ENCODE data around the gene TAF1B.
"Not testable (repeated sequence)": the region's sequence is repeated elsewhere in the genome, so short reads cannot be mapped to it uniquely, and the experiment has no call there.

- TF ChIP-seq POLR2AphosphoS5 (IDR thresholded peaks at IDR 0.05; ENCODE audit: low read depth, low read length); POLR2A (IDR thresholded peaks at IDR 0.05; ENCODE audit: low read depth, low read length); TAF1 (IDR thresholded peaks at IDR 0.05; ENCODE audit: borderline replicate concordance, low read depth, low read length): not testable (repeated sequence)
Observed at GRCh38 chr2:9927020-9927419, 83.7 kb downstream of the TAF1B start.

All from GM12892 (cell line).